ENCODE measurements around the gene PACS2. TPM values are rescaled to one million over a fixed set of nuclear protein-coding genes. Genes with fewer than 3 reads are reported as not detected.

PACS2 gene
- total RNA-seq, 1 experiment from 2014 or later: 62.0 TPM

DNA sequence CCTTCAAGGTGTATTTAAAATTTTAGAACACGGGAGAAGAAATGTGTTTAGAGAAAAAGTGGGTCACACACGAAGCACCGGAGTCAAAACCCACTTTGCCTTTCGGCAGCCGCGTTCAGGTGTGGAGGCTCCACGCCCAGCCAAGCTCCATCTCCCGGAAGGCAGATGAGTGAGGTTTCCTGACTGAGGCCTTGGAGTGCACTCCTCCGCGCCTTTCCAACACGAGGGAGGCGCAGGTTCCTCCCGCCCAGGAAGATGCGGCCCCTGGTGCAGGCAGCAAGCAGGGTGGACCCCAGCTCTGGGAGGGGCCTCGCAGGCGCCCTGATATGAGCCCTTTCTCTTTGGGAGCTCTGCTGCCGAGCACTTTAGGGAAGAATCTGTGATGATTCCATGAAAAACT, 127.6 kb downstream of the PACS2 start:
- Histone ChIP-seq H3K9ac (ENCODE audit: low read length) (no peak overlapping the region), H3F3A (ENCODE audit: low read length, unreplicated experiment) (no peaks in the 10 kb centered on the region), H3K79me2 (ENCODE audit: low read length) (peaks cover 20% of the 10 kb centered on the region), H3K27ac (ENCODE audit: low read length) (no peak overlapping the region), H3K4me1 (ENCODE audit: insufficient read depth, low read length) (no peaks in the 10 kb centered on the region), H3K27me3 (ENCODE audit: low read length) (no peaks in the 10 kb centered on the region), H3K9me2 (replicated peaks; ENCODE audit: low read length) (no peaks in the 10 kb centered on the region), H3K4me3 (ENCODE audit: low read length) (no peak overlapping the region), H3K36me3 (ENCODE audit: low read depth, low read length) (peaks cover 5% of the 10 kb centered on the region; the same call in 1 of the 2 replicates), H4K20me1 (ENCODE audit: low read length) (peaks cover 8% of the 10 kb centered on the region; the same call in 1 of the 2 replicates), H3K9me3 (ENCODE audit: low read length) (no peaks in the 10 kb centered on the region), H2AFZ (ENCODE audit: low read length) (no peak overlapping the region), H3K4me2 (ENCODE audit: low read length) (no peak overlapping the region)
- BruUV-seq (replicated peaks): no TSS peak
- intact Hi-C loops (cut with micrococcal nuclease): no loop called here
- ATAC-seq (no peak), DNase-seq (no peak)
- TF ChIP-seq, protein P1, sequence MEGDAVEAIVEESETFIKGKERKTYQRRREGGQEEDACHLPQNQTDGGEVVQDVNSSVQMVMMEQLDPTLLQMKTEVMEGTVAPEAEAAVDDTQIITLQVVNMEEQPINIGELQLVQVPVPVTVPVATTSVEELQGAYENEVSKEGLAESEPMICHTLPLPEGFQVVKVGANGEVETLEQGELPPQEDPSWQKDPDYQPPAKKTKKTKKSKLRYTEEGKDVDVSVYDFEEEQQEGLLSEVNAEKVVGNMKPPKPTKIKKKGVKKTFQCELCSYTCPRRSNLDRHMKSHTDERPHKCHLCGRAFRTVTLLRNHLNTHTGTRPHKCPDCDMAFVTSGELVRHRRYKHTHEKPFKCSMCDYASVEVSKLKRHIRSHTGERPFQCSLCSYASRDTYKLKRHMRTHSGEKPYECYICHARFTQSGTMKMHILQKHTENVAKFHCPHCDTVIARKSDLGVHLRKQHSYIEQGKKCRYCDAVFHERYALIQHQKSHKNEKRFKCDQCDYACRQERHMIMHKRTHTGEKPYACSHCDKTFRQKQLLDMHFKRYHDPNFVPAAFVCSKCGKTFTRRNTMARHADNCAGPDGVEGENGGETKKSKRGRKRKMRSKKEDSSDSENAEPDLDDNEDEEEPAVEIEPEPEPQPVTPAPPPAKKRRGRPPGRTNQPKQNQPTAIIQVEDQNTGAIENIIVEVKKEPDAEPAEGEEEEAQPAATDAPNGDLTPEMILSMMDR (conservative IDR thresholded peaks at IDR 0.05; ENCODE audit: low read depth, low read length): no peak
- no peak for TF ChIP-seq EZH2phosphoT487 (IDR thresholded peaks at IDR 0.05; ENCODE audit: borderline replicate concordance, low read length)
- no peak for TF ChIP-seq EZH2 (IDR thresholded peaks at IDR 0.05; ENCODE audit: low read length, unreplicated experiment)
- POLR2A ChIA-PET (ENCODE audit: unreplicated experiment): no interaction called here
- CTCF ChIA-PET: no interaction called here

- ChIA-PET POLR2A (ENCODE audit: unreplicated experiment) (no interaction called here), CTCF (no interaction called here)
- no peak overlapping the region for H3K9ac ChIP-seq (ENCODE audit: low read length)
- H3K9me3 ChIP-seq (ENCODE audit: low read length): no peaks in the 10 kb centered on the region
- no peak overlapping the region for H3K4me2 ChIP-seq (ENCODE audit: low read length)
- DNase-seq (no peak), ATAC-seq (no peak; the same call in 1 of the 2 replicates)
- no peaks in the 10 kb centered on the region for H3K4me1 ChIP-seq (ENCODE audit: insufficient read depth, low read length)
- intact Hi-C loops (cut with micrococcal nuclease): no loop called here
- H3K27ac ChIP-seq (ENCODE audit: low read length): no peak overlapping the region
- H4K20me1 ChIP-seq (ENCODE audit: low read length): 0 out of 2 replicates have a peak, but pooled peaks cover 6% of the 10 kb centered on the region
- H3K27me3 ChIP-seq (ENCODE audit: low read length): no peaks in the 10 kb centered on the region
- H3K36me3 ChIP-seq (ENCODE audit: low read depth, low read length): peaks cover 5% of the 10 kb centered on the region; the same call in 1 of the 2 replicates
- no peaks in the 10 kb centered on the region for H3K9me2 ChIP-seq (replicated peaks; ENCODE audit: low read length)
- peaks cover 12% of the 10 kb centered on the region for H3K79me2 ChIP-seq (ENCODE audit: low read length)
- H3K4me3 ChIP-seq (ENCODE audit: low read length): no peak overlapping the region
- H3F3A ChIP-seq (ENCODE audit: low read length, unreplicated experiment): no peaks in the 10 kb centered on the region
- TF ChIP-seq, protein P1 (conservative IDR thresholded peaks at IDR 0.05; ENCODE audit: low read depth, low read length): no peak
- no peak for TF ChIP-seq EZH2 (IDR thresholded peaks at IDR 0.05; ENCODE audit: low read length, unreplicated experiment)
- TF ChIP-seq EZH2phosphoT487 (IDR thresholded peaks at IDR 0.05; ENCODE audit: borderline replicate concordance, low read length): no peak
- no peak overlapping the region for H2AFZ ChIP-seq (ENCODE audit: low read length)
- no TSS peak for BruUV-seq (replicated peaks)
Measured at GRCh38 chr14:105442834-105443233, 128.3 kb downstream of the PACS2 start.

GRCh38 chr14:105444859-105445258, 130.3 kb downstream of the PACS2 start:
- Histone ChIP-seq H3K27ac (ENCODE audit: low read length) (no peak overlapping the region), H4K20me1 (ENCODE audit: low read length) (no peaks in the 10 kb centered on the region), H3K4me1 (ENCODE audit: insufficient read depth, low read length) (no peaks in the 10 kb centered on the region), H3K79me2 (ENCODE audit: low read length) (no peaks in the 10 kb centered on the region), H3K9me2 (replicated peaks; ENCODE audit: low read length) (no peaks in the 10 kb centered on the region), H3K9ac (ENCODE audit: low read length) (no peak overlapping the region), H3K4me3 (ENCODE audit: low read length) (no peak overlapping the region), H3K9me3 (ENCODE audit: low read length) (no peaks in the 10 kb centered on the region), H3K36me3 (ENCODE audit: low read depth, low read length) (peaks cover 5% of the 10 kb centered on the region; the same call in 1 of the 2 replicates), H2AFZ (ENCODE audit: low read length) (no peak overlapping the region), H3K4me2 (ENCODE audit: low read length) (no peak overlapping the region), H3K27me3 (ENCODE audit: low read length) (no peaks in the 10 kb centered on the region), H3F3A (ENCODE audit: low read length, unreplicated experiment) (no peaks in the 10 kb centered on the region)
- ChIA-PET CTCF (no interaction called here), POLR2A (ENCODE audit: unreplicated experiment) (no interaction called here)
- ATAC-seq: no peak
- no TSS peak for BruUV-seq (replicated peaks)
- TF ChIP-seq, protein P1 (conservative IDR thresholded peaks at IDR 0.05; ENCODE audit: low read depth, low read length): no peak
- no peak for TF ChIP-seq EZH2phosphoT487 (IDR thresholded peaks at IDR 0.05; ENCODE audit: borderline replicate concordance, low read length)
- no peak for TF ChIP-seq EZH2 (IDR thresholded peaks at IDR 0.05; ENCODE audit: low read length, unreplicated experiment)
- intact Hi-C loops (cut with micrococcal nuclease): no loop called here
- no peak for DNase-seq
